Testis (tissue), 2 donors: ENCODE measurements around the gene REXO5.
A peak's percentile ranks its signal among the peaks of the same experiment; 100 is the strongest.

Experiments used
- CTCF ChIP-seq, 3 experiments: fragments of 450-650 bp in 2 of 3; fragments of 200-600 bp in 1 of 3; sonication (generic) in 1 of 3; IDR thresholded peaks; one replicate each; pipeline ENCODE4 v1.5.1; 2016 to 2019; ENCODE audit warnings: antibody characterized with exemption in 3 of 3, mild to moderate bottlenecking in 2 of 3, moderate library complexity in 1 of 3
- POLR2A ChIP-seq: fragments of 450-650 bp; IDR thresholded peaks from one replicate; pipeline ENCODE4 v1.6.1; 2017; ENCODE audit warnings: antibody characterized with exemption, mild to moderate bottlenecking, moderate library complexity

- TF ChIP-seq POLR2A (no peak), CTCF (IDR thresholded peaks at IDR 0.05) (peak in 2 of 3 experiments; percentile 5 to 42)
These were observed 31.5 kb upstream of the REXO5 start for GRCh38 chr16:20774703-20775362.
